H7 (cell line): ENCODE data around the gene GNAI3. TPM values are rescaled to one million over a fixed set of nuclear protein-coding genes. Genes with fewer than 3 reads are reported as not detected.

ENCODE experiments used
- DNase-seq: peaks from one replicate; pipeline ENCODE4 v3.0.0; 2012
- H3K27me3 ChIP-seq: 2 replicates; pipeline ENCODE4 v1.6.0; 2011; ENCODE audit warnings: mild to moderate bottlenecking, low read length; ENCODE audit not compliant: control insufficient read depth, insufficient read depth
- H3K36me3 ChIP-seq: replicated peaks from 2 replicates; pipeline ENCODE4 v1.5.1; 2011; ENCODE audit warnings: low read length; ENCODE audit not compliant: control insufficient read depth, insufficient read depth
- H3K4me3 ChIP-seq: 2 replicates; pipeline ENCODE4 v1.5.1; 2011; ENCODE audit warnings: low read depth, mild to moderate bottlenecking, control low read depth, low read length, moderate library complexity; ENCODE audit not compliant: insufficient read depth
- total RNA-seq: library from RNA; depleted of rRNA; stranded (reverse); fragments of >200 nt; shearing (Covaris generic); gene quantifications from 2 replicates; pipeline ENCODE4 v1.2.3, GENCODE V29; 2014

The GNAI3 gene
- total RNA-seq, 1 experiment from 2014 or later = 13.3 TPM

DNA sequence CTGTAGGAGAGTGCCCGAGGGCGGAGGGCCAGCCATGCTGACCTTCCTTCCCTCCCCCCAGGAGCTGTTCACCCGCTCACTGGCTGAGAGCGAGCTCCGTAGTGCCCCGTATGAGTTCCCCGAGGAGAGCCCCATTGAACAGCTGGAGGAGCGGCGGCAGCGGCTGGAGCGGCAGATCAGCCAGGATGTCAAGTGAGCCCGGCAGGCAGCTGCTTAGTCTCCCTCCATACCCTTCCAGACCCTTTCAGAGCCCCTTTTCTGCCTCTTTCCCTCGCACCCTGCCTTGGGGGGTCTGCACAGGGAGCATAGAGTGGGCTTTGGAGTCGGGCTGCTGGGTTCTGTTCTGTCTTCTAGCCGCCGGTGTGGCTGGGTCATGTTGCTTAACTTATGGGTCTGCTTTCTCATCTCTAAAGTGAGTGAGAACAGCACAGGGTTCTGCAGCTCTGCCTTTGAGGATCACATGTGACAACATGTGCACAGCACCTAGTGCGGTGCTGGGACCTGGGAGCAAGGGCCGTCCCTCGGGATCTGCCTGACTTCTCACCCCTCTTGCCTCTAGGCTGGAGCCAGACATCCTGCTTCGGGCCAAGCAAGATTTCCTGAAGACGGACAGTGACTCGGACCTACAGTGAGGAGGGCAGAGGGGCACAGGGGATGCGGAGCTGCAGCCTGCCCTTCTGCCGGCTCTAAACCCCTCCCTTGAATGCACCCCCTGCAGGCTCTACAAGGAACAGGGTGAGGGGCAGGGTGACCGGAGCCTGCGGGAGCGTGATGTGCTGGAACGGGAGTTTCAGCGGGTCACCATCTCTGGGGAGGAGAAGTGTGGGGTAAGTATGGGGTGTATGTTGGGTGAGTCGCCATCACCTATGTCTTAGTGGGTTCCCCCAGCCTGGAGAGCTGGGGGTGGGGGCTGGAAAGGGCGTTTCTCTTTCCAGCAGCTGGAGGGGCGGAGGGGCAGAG, 77.5 kb downstream of the GNAI3 start:
- peak; percentile 69 for DNase-seq
- H3K27me3 ChIP-seq = no peaks in the 10 kb centered on the region
- no peak overlapping the region for H3K4me3 ChIP-seq
- peaks cover 9% of the 10 kb centered on the region for H3K36me3 ChIP-seq

DNA sequence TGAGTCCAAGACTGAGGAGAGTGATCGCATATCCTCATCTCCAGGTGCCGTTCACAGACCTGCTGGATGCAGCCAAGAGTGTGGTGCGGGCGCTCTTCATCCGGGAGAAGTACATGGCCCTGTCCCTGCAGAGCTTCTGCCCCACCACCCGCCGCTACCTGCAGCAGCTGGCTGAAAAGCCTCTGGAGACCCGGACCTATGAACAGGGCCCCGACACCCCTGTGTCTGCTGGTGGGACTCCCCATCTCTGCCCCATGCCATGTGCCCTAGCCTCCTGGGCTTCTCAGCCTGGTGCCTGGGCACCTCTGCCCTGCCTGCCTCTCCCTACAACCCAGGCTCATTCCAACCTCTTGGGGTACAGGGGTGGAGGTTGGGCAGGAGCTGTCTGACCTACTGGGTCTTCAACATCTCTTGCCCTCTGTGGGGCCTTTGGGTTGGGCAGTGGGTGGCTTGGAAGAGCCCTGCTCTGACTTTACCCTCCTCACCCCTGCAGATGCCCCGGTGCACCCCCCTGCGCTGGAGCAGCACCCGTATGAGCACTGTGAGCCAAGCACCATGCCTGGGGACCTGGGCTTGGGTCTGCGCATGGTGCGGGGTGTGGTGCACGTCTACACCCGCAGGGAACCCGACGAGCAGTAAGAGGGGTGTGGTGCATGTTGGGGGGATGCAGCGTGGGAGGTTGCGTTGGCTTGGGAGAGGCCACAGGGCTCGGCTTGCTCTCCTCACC, 78.4 kb downstream of the GNAI3 start:
- no peaks in the 10 kb centered on the region for H3K27me3 ChIP-seq
- no peak overlapping the region for H3K4me3 ChIP-seq
- peak; percentile 29 for DNase-seq
- H3K36me3 ChIP-seq = peaks cover 14% of the 10 kb centered on the region

DNA sequence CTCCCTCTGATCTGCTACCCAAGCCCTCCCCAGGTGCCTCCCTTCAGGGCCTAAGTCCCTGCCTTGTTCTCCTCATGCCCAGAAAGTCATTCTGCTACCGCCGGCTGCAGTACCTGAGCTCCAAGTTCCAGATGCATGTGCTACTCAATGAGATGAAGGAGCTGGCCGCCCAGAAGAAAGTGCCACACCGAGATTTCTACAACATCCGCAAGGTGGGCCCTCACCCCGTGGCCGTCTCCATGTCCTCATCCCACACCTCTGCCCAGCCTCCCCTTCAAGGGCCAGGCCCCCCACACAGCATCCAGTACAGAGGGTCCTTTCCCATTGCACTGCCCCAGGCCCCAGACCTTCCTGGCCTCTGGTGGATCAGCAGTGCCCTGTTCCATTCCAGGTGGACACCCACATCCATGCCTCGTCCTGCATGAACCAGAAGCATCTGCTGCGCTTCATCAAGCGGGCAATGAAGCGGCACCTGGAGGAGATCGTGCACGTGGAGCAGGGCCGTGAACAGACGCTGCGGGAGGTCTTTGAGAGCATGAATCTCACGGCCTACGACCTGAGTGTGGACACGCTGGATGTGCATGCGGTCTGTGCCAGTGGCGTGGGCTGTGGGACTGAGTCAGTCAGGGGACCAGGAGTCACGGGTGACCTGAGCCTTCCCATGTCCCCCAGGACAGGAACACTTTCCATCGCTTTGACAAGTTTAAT, 79.4 kb downstream of the GNAI3 start:
- peaks cover 14% of the 10 kb centered on the region for H3K36me3 ChIP-seq
- no peak for DNase-seq
- no peak overlapping the region for H3K4me3 ChIP-seq
- no peaks in the 10 kb centered on the region for H3K27me3 ChIP-seq

DNA sequence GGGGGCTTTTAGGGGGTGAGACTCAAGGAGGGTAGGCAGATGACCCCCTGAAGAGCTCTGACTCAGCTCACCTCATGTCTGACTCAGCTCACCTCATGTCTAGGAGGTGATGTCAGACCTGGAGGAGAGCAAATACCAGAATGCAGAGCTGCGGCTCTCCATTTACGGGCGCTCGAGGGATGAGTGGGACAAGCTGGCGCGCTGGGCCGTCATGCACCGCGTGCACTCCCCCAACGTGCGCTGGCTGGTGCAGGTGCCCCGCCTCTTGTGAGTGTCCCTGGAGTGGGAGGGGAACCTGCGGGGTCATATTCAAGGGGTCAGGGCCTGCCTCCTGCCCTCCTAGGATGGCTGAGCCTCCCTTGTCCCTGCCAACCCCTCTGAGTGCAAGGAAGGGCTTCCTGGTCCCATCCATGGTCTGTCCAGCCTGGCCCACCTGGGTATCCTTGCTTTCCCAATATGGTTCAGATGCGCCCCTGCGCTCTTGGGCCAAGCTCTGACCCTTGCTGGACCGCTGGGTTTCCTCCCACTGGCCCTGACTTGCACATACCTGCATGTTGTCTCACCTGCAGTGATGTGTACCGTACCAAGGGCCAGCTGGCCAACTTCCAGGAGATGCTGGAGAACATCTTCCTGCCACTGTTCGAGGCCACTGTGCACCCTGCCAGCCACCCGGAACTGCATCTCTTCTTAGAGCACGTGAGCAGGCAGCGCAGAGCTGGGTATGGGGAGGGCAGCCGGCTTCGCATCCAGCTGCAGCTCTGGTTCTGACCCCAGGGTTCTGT, 80.3 kb downstream of the GNAI3 start:
- peaks cover 14% of the 10 kb centered on the region for H3K36me3 ChIP-seq
- H3K27me3 ChIP-seq = no peaks in the 10 kb centered on the region
- H3K4me3 ChIP-seq = no peak overlapping the region
- peak; percentile 30 for DNase-seq

DNA sequence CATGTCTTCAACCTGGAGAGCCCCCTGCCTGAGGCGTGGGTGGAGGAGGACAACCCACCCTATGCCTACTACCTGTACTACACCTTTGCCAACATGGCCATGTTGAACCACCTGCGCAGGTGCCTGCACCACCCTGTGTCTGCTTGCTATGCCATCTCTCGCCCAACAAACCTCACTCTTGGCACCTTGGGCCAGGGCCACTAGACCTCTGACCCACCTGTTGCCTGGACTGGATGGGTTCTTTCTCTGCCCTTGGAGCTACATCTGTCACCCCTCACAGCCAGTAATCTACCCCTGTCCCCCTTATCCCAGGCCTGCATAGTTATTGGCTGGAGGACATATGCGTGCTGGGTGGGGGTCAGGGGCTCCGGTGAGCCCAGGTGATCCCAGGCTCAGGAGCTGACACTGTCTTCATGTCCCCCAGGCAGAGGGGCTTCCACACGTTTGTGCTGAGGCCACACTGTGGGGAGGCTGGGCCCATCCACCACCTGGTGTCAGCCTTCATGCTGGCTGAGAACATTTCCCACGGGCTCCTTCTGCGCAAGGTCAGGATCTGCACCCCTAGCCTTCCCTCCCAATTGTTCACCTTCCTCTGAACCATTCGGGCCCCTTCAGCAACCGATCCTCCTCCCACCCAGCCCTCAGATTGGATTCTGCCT, 81.1 kb downstream of the GNAI3 start:
- no peak for DNase-seq
- Histone ChIP-seq H3K4me3 (no peak overlapping the region), H3K36me3 (peaks cover 14% of the 10 kb centered on the region), H3K27me3 (no peaks in the 10 kb centered on the region)

DNA sequence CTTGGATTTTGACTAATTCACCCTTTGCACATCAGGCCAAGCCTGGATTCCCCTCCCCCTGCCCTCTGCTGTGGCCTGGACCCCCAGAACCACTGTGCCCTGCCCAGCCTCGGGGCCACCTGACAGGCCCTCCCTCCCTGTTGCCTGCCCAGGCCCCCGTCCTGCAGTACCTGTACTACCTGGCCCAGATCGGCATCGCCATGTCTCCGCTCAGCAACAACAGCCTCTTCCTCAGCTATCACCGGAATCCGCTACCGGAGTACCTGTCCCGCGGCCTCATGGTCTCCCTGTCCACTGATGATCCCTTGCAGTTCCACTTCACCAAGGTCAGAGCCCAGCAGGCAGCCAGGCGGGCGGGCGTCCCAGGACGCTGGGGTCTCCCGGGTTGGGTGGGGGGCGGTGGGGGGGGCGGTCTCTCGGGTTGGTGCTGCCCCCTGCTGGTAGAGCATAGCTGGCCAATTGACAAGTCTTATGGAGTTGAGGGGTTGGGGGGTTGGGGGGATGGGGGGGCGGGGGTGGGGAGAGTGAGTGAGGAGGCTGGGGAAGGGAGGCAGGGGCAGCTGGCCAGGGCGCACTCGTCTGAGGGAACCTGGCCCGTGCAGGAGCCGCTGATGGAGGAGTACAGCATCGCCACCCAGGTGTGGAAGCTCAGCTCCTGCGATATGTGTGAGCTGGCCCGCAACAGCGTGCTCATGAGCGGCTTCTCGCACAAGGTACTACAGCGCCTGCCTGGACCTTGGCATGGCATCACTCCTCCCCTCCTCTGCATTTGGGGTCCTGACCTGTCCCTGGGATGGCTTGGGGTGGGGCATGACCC, 81.9 kb downstream of the GNAI3 start:
- Histone ChIP-seq H3K4me3 (no peak overlapping the region), H3K27me3 (no peaks in the 10 kb centered on the region), H3K36me3 (peaks cover 14% of the 10 kb centered on the region)
- DNase-seq = peak; percentile 96

DNA sequence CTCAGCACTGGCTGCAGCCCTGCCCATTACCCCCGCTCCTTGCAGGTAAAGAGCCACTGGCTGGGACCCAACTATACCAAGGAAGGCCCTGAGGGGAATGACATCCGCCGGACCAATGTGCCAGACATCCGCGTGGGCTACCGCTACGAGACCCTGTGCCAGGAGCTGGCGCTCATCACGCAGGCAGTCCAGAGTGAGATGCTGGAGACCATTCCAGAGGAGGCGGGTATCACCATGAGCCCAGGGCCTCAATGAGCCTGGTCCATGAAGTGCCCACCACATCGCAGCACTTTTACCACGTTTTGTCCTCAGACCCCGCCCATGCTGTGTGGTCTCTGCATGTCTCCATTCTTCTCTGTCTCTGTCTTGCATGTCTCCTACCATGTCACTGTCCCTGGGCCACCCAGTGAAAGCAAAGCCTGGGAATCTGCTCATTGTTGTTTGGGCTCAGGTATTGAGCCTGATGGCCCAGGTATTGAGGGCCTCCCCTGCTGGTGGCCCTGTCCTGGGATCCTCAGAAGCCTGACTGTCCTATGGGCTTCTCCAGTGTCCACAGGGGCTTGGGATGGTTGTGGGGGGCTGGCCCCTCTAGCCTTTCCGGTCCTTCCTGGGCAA, 82.6 kb downstream of the GNAI3 start:
- H3K4me3 ChIP-seq = no peak overlapping the region
- peaks cover 14% of the 10 kb centered on the region for H3K36me3 ChIP-seq
- peak; percentile 25 for DNase-seq
- H3K27me3 ChIP-seq = no peaks in the 10 kb centered on the region

DNA sequence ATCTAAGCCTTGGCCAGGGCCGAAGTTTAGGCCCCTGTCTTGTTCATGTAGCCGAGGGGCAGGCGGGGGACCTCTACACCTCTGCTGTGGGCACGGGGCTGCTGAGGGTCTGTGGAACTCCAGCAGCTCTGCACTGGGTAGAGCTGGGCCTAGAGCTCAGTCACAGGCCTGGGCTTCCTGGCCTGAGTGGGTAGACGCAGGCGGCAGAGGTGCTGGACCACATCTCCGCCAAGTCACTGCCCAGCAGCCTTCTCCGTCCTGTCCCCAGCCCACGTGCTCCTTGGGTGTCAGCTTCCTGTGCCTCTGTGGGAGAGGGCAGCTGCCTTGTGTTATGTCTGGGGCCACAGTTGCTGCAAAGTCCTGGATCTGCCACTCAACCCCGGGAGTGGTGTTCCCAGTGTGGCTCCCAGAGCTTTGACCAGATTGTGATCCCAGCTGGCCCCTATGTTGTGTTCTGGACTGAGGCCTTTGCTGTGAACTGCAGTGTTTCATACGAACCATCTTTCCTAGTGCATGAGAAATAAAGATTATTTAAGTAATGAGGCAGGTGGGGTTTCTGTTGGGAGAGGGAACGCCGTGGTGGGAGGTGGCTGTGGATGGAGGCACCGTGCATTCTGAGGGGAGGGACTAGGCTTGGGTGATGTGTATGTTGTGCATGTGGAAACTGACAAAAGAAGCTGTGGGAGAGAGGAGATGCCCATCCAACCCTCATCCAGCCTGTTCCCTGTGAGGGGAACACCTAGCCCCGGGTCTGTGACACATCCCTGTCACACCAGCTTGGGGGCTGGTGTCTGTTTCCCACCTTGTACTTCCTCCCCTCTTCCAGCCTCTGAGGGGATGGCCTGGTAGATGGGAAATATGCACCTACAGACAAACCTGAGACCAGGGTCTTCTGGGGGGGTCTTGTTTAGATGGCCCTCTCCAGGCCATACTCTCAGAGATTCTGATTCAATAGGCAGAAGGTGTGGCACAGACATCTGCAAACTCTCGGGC, 83.4 kb downstream of the GNAI3 start:
- peak; percentile 24 for DNase-seq
- H3K36me3 ChIP-seq = peaks cover 12% of the 10 kb centered on the region
- H3K27me3 ChIP-seq = no peaks in the 10 kb centered on the region
- H3K4me3 ChIP-seq = no peak overlapping the region

DNA sequence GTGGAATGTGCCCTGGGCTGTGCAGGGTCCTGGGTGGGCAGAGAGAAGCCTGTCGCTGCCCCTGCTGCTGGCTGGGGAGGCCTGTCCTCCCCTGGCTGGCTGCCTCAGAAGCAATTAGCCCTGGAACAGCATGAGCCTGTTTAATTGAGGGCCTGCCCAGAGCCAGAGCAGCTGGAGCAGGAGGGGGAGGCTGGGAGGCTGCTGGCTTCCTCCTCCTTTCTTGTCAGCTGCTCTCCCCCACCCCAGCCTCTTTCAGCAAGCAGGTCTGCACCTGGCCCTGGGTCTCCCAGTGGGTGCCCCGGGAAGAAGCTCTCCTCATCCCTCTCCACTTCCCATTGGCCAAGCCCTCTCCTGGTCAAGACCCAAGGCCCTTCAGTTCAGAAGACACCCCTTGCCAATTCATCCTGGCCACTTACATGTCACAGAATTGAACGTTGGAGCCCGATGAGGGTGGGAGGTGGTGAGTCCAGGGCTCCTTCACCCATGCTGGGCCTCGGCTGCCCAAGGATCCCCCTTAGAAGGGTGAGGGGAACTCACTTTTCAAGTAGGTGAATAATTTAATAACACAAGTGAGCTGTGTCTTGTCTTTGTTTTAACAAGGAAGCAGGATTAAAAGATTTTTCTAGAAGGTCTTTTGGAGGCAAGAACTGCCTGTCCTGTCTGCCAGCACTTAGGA, 84.4 kb downstream of the GNAI3 start:
- peaks cover 7% of the 10 kb centered on the region for H3K36me3 ChIP-seq
- H3K27me3 ChIP-seq = no peaks in the 10 kb centered on the region
- DNase-seq = peak; percentile 58
- no peak overlapping the region for H3K4me3 ChIP-seq

DNA sequence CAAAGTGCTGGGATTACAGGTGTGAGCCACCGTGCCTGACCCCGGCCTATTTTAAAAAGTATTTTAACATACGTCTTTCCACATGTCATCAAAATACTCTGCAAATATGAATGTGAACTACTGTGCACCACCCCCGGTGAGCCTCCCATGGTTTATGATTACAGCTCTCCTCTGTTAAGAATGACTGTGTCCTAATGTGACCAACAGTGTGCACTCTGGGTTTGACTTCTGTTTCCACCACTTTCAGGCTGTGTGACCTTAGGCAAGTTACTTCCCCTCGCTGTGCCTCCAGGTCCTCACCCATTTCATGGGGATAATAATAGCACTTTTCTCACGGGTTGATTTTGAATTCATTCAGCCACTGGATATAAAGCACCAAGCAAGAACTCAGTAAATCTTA, 85.9 kb downstream of the GNAI3 start:
- DNase-seq = peak; percentile 18
- H3K27me3 ChIP-seq = no peaks in the 10 kb centered on the region
- H3K4me3 ChIP-seq = no peak overlapping the region
- peaks cover 6% of the 10 kb centered on the region for H3K36me3 ChIP-seq
